ENCODE results near the gene DNASE1L3. TPM values are rescaled to one million over a fixed set of nuclear protein-coding genes. Genes with fewer than 3 reads are reported as not detected.
A peak's percentile ranks its signal among the peaks of the same experiment; 100 is the strongest.

The DNASE1L3 gene
- total RNA-seq, 1 donor from 2014 or later: 0.22 TPM

GRCh38 chr3:58254144-58254543, 43.4 kb upstream of the DNASE1L3 start:
- Mint-ChIP-seq H3K27ac (no peak overlapping the region), H3K27me3 (ENCODE audit: low read depth) (no peaks in the 10 kb centered on the region), H3K36me3 (peaks cover 2% of the 10 kb centered on the region), H3K4me1 (peaks cover 20% of the 10 kb centered on the region), H3K4me3 (no peak overlapping the region), H3K9me3 (no peaks in the 10 kb centered on the region)
- no peak for TF ChIP-seq CTCF (IDR thresholded peaks at IDR 0.05; ENCODE audit: unreplicated experiment)
- no peak for DNase-seq (ENCODE audit: low spot score in 2 of 2, unreplicated experiment in 2 of 2)

- no peak for TF ChIP-seq CTCF (IDR thresholded peaks at IDR 0.05; ENCODE audit: unreplicated experiment)
- Mint-ChIP-seq H3K9me3 (no peaks in the 10 kb centered on the region), H3K4me1 (peaks cover 20% of the 10 kb centered on the region), H3K27ac (no peak overlapping the region), H3K27me3 (ENCODE audit: low read depth) (no peaks in the 10 kb centered on the region), H3K36me3 (no peaks in the 10 kb centered on the region), H3K4me3 (no peak overlapping the region)
- DNase-seq (ENCODE audit: low spot score in 2 of 2, unreplicated experiment in 2 of 2): no peak
Measured at GRCh38 chr3:58251631-58252035, 40.9 kb upstream of the DNASE1L3 start.

GRCh38 chr3:58250093-58250707, 39.4 kb upstream of the DNASE1L3 start:
- no peak for TF ChIP-seq CTCF (IDR thresholded peaks at IDR 0.05; ENCODE audit: unreplicated experiment)
- no peaks in the 10 kb centered on the region for H3K36me3 Mint-ChIP-seq
- peak overlapping the region; percentile 48 for H3K27ac Mint-ChIP-seq
- H3K4me1 Mint-ChIP-seq: peaks cover 20% of the 10 kb centered on the region
- DNase-seq (ENCODE audit: low spot score in 2 of 2, unreplicated experiment in 2 of 2): no peak
- H3K9me3 Mint-ChIP-seq: no peaks in the 10 kb centered on the region
- no peaks in the 10 kb centered on the region for H3K27me3 Mint-ChIP-seq (ENCODE audit: low read depth)
- no peak overlapping the region for H3K4me3 Mint-ChIP-seq

- H3K36me3 Mint-ChIP-seq: no peaks in the 10 kb centered on the region
- no peaks in the 10 kb centered on the region for H3K27me3 Mint-ChIP-seq (ENCODE audit: low read depth)
- H3K27ac Mint-ChIP-seq: peak overlapping the region; percentile 48
- no peak overlapping the region for H3K4me3 Mint-ChIP-seq
- peaks cover 20% of the 10 kb centered on the region for H3K4me1 Mint-ChIP-seq
- TF ChIP-seq CTCF (IDR thresholded peaks at IDR 0.05; ENCODE audit: unreplicated experiment): no peak
- DNase-seq (ENCODE audit: low spot score in 2 of 2, unreplicated experiment in 2 of 2): no peak
- no peaks in the 10 kb centered on the region for H3K9me3 Mint-ChIP-seq
Measured at GRCh38 chr3:58249358-58250092, 38.8 kb upstream of the DNASE1L3 start.

- Mint-ChIP-seq H3K27me3 (ENCODE audit: low read depth) (no peaks in the 10 kb centered on the region), H3K9me3 (no peaks in the 10 kb centered on the region), H3K27ac (no peak overlapping the region), H3K4me3 (no peak overlapping the region), H3K4me1 (peaks cover 15% of the 10 kb centered on the region), H3K36me3 (no peaks in the 10 kb centered on the region)
- no peak for DNase-seq (ENCODE audit: low spot score in 2 of 2, unreplicated experiment in 2 of 2)
- TF ChIP-seq CTCF (IDR thresholded peaks at IDR 0.05; ENCODE audit: unreplicated experiment): no peak
Measured at GRCh38 chr3:58246148-58247047, 35.6 kb upstream of the DNASE1L3 start.
